Fibroblast of villous mesenchyme (primary cell): ENCODE data around the gene COL23A1. TPM values are rescaled to one million over a fixed set of nuclear protein-coding genes. Genes with fewer than 3 reads are reported as not detected.

Experiments used
- DNase-seq: peaks from one replicate; pipeline ENCODE4 v3.0.0-alpha.2; 2010; ENCODE audit warnings: low read depth
- H3K4me3 ChIP-seq: 2 replicates; pipeline ENCODE4 v1.5.1; 2011; ENCODE audit warnings: low read depth, mild to moderate bottlenecking, low read length
- CTCF ChIP-seq: IDR thresholded peaks from 2 replicates; pipeline ENCODE4 v1.5.1; 2012; ENCODE audit warnings: low read depth, mild to moderate bottlenecking, low read length; ENCODE audit not compliant: insufficient read depth
- total RNA-seq: library from RNA; depleted of rRNA; stranded (reverse); fragments of >200 nt; gene quantifications from 2 replicates; pipeline ENCODE4 v1.2.3, GENCODE V29; 2012

The COL23A1 gene
- total RNA-seq, 1 donor = not detected

DNA sequence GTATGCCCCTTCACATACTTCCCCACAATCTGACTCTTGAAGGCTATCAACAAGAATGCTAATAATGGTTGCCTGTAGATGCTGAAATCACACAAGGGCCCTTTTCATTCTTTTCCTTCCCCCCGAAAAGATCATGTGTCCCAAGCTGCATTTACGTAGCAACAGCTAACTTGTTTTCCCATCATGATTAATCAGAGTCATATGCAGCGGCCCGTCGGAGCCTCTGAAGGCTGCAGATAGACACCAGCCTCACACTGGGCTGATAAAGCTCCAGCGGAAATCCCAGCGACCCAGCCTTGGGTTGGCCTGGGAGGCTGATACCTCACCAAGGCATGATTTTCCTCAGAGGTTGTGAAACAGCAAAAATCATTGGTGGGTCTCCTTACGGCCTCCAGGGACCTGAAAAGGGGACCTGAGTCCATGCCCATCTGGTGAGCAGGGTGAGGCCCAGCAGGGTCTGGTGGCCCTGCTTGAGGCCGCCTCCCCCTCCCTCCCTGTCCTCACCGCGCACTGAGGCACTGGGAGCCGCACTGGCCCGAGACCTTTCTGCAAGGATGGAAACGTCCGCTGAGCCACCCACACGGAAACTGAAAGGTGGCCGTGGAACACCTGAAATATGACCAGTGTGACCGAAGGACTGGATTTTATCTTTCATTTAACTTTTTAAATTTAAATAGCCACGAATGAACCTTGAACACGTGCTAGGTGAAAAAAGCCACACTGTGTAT, 243.4 kb downstream of the COL23A1 start:
- TF ChIP-seq CTCF = no peak
- no peak for DNase-seq
- no peak overlapping the region for H3K4me3 ChIP-seq

- no peak for DNase-seq
- no peak for TF ChIP-seq CTCF
- no peak overlapping the region for H3K4me3 ChIP-seq
Measured at GRCh38 chr5:178343306-178343705, 246.9 kb downstream of the COL23A1 start.

DNA sequence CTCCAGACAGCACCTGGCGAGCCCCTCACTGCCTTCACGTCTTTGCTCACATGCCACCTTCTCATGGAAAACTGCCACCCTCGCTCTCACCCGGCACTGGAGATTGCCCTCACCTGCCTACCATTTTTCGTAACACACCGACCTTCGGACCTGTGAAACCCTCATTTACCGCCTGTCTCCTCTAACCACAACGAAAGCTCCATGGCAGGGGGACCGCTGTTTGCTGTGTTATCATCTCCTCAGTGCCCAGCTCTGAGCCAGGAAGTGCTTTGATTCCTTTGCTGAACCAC, 248.4 kb downstream of the COL23A1 start:
- TF ChIP-seq CTCF = no peak
- H3K4me3 ChIP-seq = no peak overlapping the region
- DNase-seq = no peak

DNA sequence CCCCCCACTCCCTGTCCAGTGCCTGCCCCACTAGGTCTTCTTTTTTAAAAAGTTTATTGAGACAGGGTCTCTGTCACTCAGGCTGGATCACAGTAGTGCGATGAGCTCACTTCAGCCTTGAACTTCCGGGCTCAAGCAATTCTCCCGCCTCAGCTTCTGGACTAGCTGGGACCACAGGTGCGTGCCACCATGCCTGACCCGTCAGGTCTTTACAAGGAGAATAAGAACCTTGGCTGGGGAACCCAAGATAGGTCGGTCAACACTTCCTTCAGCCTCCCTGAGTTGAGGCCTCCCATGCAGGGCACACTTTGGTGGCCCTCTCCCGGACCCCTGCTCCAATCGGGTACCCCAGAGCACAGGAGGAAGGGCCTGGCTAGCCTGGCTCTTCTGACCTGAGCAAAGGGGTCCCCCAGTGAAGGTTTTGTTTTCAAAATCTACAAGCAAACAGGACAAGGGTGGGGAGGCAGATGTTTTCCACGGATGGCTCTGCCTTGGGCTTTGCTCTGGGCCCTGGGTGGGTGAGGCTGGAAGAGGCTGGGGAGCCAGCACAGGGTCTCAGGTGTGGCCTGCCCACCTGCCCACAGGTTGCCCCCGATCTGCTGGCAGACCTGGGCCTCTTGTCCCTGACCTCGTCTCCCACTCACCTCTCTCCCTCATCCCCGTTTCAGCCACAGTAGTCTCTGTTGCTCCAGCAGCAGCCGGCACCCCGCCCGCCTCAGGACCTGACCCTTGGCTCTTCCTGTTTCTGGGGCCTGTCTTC, 248.9 kb downstream of the COL23A1 start:
- DNase-seq = no peak
- H3K4me3 ChIP-seq = no peak overlapping the region
- TF ChIP-seq CTCF = no peak

DNA sequence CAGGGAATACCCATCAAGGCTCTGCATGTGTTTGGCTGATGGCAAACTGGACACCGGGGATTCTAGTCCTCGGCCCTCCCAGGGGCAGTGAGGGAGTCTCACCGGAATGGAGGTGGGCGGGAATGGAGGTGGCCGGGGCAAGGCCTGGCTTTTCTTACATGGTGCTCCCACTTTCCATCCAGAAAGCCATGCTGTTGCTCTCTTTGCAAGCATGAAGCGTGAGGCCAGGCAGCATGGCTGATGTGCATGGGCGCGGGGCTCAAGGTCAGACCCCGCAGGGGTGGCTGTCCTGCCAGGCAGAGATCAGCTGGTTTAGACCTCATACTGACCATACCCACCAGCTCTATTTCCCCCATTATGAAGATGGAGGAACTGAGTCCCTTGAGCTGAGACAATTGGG, 249.6 kb downstream of the COL23A1 start:
- DNase-seq = no peak
- no peak overlapping the region for H3K4me3 ChIP-seq
- no peak for TF ChIP-seq CTCF

DNA sequence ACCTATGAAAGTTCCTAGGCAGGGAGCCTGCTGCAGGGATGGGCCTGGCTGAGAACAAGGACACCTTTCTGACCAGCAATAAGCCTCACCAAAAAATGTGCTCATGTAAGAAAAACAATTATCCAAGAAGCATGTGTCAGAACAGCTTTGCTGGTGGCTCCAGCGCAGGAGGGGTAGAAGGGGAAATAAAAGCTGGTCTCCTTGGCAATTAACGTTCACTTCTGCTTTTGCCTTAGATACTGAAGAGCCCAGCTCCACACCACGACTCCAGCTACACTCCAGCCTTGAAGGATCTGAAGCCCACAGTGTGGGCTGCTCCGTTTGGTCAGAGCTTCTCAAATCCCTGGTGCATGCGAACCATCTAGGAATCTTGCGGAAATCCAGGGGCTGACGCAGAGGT, 250.0 kb downstream of the COL23A1 start:
- H3K4me3 ChIP-seq = no peak overlapping the region
- TF ChIP-seq CTCF = no peak
- no peak for DNase-seq
